LNCAP (cell line): Measurements from ENCODE around the gene STK11IP.

Source experiments
- TF ChIP-seq, protein P1 (sequence below): fragments of 450-650 bp; IDR thresholded peaks from 2 replicates; pipeline ENCODE4 v1.5.1; 2017; ENCODE audit warnings: mild to moderate bottlenecking

The STK11IP gene

DNA sequence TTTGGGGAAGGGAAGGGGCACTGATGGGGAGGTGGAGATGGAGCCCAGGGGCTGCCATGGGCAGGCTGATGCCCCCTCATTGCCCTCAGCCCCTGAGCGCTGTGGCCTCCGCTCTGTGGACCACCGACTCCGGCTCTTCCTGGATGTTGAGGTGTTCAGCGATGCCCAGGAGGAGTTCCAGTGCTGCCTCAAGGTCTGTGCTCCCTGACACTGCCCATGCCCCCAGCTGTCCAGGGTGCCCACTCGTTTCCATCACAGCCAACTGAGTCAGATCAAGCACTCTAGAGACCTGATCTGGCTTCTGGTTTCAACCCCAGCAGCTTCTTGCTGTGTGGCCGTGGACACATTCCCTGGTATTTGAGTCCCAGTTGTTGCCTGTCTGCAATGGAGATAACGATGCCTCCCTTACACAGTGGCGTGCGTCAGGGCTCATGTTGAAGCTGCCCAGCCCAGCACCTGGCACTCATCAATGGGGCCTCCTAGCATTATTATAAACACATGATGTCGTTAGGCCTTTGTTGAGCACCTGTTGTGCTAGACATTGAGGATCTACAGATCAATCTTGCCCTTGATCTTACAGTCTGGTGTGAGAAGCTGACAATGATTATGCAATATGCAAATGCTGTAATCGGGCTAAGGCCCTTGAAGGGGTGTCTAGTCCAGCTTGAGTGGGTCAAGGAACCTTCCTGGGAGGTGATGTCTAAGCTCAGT lies 14.4 kb downstream of the STK11IP start:
- TF ChIP-seq, protein P1, sequence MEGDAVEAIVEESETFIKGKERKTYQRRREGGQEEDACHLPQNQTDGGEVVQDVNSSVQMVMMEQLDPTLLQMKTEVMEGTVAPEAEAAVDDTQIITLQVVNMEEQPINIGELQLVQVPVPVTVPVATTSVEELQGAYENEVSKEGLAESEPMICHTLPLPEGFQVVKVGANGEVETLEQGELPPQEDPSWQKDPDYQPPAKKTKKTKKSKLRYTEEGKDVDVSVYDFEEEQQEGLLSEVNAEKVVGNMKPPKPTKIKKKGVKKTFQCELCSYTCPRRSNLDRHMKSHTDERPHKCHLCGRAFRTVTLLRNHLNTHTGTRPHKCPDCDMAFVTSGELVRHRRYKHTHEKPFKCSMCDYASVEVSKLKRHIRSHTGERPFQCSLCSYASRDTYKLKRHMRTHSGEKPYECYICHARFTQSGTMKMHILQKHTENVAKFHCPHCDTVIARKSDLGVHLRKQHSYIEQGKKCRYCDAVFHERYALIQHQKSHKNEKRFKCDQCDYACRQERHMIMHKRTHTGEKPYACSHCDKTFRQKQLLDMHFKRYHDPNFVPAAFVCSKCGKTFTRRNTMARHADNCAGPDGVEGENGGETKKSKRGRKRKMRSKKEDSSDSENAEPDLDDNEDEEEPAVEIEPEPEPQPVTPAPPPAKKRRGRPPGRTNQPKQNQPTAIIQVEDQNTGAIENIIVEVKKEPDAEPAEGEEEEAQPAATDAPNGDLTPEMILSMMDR = no peak

DNA sequence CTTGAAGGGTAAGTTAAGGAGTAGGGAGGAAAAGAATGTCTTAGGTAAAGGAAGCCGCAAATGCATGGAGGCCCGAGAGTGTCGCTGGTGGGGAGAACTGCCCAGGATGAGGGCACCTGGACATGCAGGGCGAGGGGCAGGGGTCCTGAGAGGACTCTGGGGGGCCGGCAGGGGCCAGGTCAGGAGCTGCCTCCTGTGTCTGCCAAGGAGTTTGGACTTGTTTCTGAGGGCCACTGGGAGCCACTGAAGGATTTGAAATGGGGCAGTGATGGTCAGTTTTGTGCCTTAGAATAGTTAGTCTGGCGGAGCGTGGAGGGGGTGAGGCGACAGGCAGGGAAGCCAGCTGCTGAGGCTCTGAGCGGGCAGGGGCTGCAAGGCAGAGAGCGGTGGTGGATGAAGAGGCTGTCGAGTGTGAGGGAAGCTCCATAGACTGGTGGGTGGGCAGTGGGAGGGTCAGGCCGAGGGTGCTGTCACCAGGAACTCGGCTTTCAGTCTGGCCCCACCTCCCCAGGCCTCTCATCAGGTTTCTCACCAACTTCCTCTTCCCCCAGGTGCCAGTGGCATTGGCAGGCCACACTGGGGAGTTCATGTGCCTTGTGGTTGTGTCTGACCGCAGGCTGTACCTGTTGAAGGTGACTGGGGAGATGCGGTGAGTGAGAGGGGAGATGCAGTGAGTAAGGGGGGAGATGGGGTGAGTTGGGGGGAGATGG lies 15.1 kb downstream of the STK11IP start:
- TF ChIP-seq, protein P1 = no peak

GRCh38 chr2:219613461-219614070 lies 15.9 kb downstream of the STK11IP start:
- TF ChIP-seq, protein P1 = no peak

- TF ChIP-seq, protein P1 = no peak
Measured at GRCh38 chr2:219614076-219614860, 16.6 kb downstream of the STK11IP start.

DNA sequence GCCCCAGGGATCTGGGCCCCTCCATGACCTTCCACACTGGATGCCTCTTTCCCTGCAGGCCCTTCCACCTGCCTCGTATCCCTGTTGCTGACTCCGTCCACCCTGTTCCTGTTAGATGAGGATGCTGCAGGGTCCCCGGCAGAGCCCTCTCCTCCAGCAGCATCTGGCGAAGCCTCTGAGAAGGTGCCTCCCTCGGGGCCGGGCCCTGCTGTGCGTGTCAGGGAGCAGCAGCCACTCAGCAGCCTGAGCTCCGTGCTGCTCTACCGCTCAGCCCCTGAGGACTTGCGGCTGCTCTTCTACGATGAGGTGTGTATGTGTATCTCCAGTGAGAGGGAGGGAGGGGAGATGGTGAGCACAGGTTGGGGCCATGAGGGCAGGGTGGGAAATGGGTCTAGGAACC lies 17.4 kb downstream of the STK11IP start:
- TF ChIP-seq, protein P1 = no peak

DNA sequence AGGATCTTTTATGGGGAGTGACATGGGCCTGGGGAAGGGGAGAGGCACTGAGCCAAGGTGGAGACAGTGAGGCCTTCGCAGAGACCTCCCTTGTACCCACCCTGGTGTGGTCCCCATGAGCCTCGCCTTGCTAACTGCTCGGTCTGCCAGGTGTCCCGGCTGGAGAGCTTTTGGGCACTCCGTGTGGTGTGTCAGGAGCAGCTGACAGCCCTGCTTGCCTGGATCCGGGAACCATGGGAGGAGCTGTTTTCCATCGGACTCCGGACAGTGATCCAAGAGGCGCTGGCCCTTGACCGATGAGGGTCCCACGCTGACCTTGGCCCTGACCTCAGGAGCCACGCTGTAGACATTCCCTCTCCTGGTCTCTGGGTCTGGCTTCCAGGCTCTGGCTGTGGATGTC lies 18.2 kb downstream of the STK11IP start:
- TF ChIP-seq, protein P1 = no peak

- TF ChIP-seq, protein P1 = no peak
Measured at GRCh38 chr2:219616550-219616949, 18.9 kb downstream of the STK11IP start.
